Suprapubic skin (tissue), 4 donors: Measurements from ENCODE around the gene EXOC6. TPM values are rescaled to one million over a fixed set of nuclear protein-coding genes. Genes with fewer than 3 reads are reported as not detected.

ENCODE experiments used
- DNase-seq, 2 donors: peaks; one replicate each; pipeline ENCODE4 v3.0.0-alpha.2; 2019; ENCODE audit warnings: low spot score in 2 of 2
- H3K27ac ChIP-seq: fragments of 200-600 bp; sonication (generic); one replicate; pipeline ENCODE4 v1.5.1; 2019
- H3K27me3 ChIP-seq: fragments of 200-600 bp; sonication (generic); one replicate; pipeline ENCODE4 v1.5.1; 2019
- H3K36me3 ChIP-seq: fragments of 200-600 bp; sonication (generic); one replicate; pipeline ENCODE4 v1.5.1; 2019
- H3K4me1 ChIP-seq: fragments of 200-600 bp; sonication (generic); one replicate; pipeline ENCODE4 v1.5.1; 2019
- H3K4me3 ChIP-seq: fragments of 200-600 bp; sonication (generic); one replicate; pipeline ENCODE4 v1.5.1; 2019; ENCODE audit warnings: mild to moderate bottlenecking
- H3K9me3 ChIP-seq: fragments of 200-600 bp; sonication (generic); one replicate; pipeline ENCODE4 v1.5.1; 2019
- CTCF ChIP-seq, 2 donors: fragments of 200-600 bp in 1 of 2; fragments of 450-650 bp in 1 of 2; sonication (generic) in 1 of 2; IDR thresholded peaks; one replicate each; pipeline ENCODE4 v1.5.1; 2016 to 2019; ENCODE audit warnings: antibody characterized with exemption in 2 of 2, mild to moderate bottlenecking in 1 of 2, moderate library complexity in 1 of 2
- EP300 ChIP-seq: sonication (generic); formaldehyde crosslinking; IDR thresholded peaks from one replicate; pipeline ENCODE4 v1.6.1; 2017; ENCODE audit warnings: antibody characterized with exemption
- POLR2A ChIP-seq, 2 donors: fragments of 450-650 bp; IDR thresholded peaks; one replicate each; pipeline ENCODE4 v1.6.1; 2017; ENCODE audit warnings: antibody characterized with exemption in 2 of 2, mild to moderate bottlenecking in 2 of 2, moderate library complexity in 2 of 2
- POLR2AphosphoS5 ChIP-seq, 3 donors: sonication (generic); formaldehyde crosslinking; IDR thresholded peaks; one replicate each; pipeline ENCODE4 v1.6.1; 2017; ENCODE audit warnings: antibody characterized with exemption in 3 of 3
- WGBS: methylation state at CpG from one replicate; pipeline ENCODE4 v1.1.5; 2018; 5-methylcytosine and 5-hydroxymethylcytosine counted together
- total RNA-seq, 4 donors: library from RNA; depleted of rRNA; stranded (reverse); fragments of >200 nt; gene quantifications; one replicate each; pipeline ENCODE4 v1.1.0, GENCODE V29; 2016

EXOC6 gene
- total RNA-seq, 4 donors from 2014 or later = 5.0 to 9.3 (median 8.3) TPM

- Histone ChIP-seq H3K27ac (no peak overlapping the region), H3K4me1 (no peaks in the 10 kb centered on the region), H3K27me3 (no peaks in the 10 kb centered on the region), H3K4me3 (no peak overlapping the region), H3K9me3 (no peaks in the 10 kb centered on the region), H3K36me3 (no peaks in the 10 kb centered on the region)
- no peak for DNase-seq
- 91% methylated on average over 5 of the region's 5 CpGs for WGBS
- TF ChIP-seq POLR2AphosphoS5 (IDR thresholded peaks at IDR 0.05) (no peak), EP300 (no peak), POLR2A (IDR thresholded peaks at IDR 0.05) (no peak), CTCF (IDR thresholded peaks at IDR 0.05) (no peak)
Observed at GRCh38 chr10:93032105-93032808, 183.9 kb downstream of the EXOC6 start.

DNA sequence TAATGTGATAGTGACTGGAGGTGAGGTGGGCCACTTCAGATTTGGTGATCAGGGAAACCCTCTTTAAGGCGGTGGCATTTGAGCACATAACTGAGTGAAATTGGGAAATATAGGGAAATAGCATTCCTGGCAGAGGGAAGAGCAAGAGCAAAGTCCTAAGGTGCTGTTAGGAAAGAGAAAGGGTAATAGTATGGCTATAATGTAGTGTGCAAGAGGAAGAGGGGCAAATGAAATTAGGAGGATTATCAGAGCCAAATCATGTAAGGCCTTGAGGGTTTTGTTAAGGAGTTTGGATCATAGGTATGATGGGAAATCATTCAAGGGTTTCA is 184.5 kb downstream of the EXOC6 start:
- no peak for DNase-seq
- H3K9me3 ChIP-seq = no peaks in the 10 kb centered on the region
- no peak overlapping the region for H3K27ac ChIP-seq
- TF ChIP-seq POLR2AphosphoS5 (IDR thresholded peaks at IDR 0.05) (no peak), CTCF (IDR thresholded peaks at IDR 0.05) (no peak)
- no peaks in the 10 kb centered on the region for H3K4me1 ChIP-seq
- no peaks in the 10 kb centered on the region for H3K36me3 ChIP-seq
- no peaks in the 10 kb centered on the region for H3K27me3 ChIP-seq
- no peak overlapping the region for H3K4me3 ChIP-seq
- WGBS = 94% methylated on average over 1 of the region's 1 CpG

DNA sequence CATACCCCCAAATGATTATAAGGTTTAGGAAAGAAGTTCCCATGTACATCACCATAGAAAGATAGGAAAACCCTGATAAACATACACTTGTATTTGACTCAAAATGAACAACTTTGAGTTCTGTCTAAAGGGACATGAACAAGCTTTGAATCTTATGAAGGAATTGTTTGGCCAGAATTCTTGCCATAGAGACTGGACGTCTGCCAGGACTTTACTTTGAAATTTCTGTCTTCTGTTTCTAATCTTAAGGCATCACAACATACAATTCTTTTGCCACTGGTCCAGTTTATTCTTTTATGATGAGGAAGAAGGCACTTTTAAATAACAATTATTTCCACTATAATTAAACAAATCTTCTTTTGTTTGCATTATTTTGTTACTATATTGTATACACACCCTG is 186.1 kb downstream of the EXOC6 start:
- no peak for DNase-seq
- H3K27me3 ChIP-seq = no peaks in the 10 kb centered on the region
- no peaks in the 10 kb centered on the region for H3K36me3 ChIP-seq
- TF ChIP-seq POLR2AphosphoS5 (IDR thresholded peaks at IDR 0.05) (no peak), CTCF (IDR thresholded peaks at IDR 0.05) (no peak)
- H3K4me1 ChIP-seq = no peaks in the 10 kb centered on the region
- 42% methylated on average over 1 of the region's 1 CpG for WGBS
- no peaks in the 10 kb centered on the region for H3K9me3 ChIP-seq
- H3K27ac ChIP-seq = no peak overlapping the region
- H3K4me3 ChIP-seq = no peak overlapping the region

DNA sequence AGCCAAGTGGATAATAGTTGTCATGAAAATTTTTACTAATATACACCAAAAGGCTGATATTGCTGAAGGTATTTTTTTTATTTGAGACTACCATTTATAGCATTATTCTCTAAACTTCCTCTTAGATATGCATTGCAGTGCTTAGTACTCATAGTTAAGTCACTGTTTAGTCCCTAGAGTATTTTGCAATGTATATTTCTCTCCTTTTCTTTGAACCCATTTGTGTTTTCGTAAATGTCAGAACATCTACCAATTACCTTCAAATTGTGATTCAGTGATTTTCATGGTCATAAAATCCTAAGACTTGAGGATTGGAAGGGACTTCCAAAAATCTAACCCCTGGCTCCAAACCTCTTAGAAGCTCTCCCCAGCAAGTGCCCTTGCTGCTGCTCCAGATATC is 190.8 kb downstream of the EXOC6 start:
- Histone ChIP-seq H3K4me3 (no peak overlapping the region), H3K9me3 (no peaks in the 10 kb centered on the region), H3K27ac (no peak overlapping the region), H3K36me3 (no peaks in the 10 kb centered on the region), H3K27me3 (no peaks in the 10 kb centered on the region), H3K4me1 (no peaks in the 10 kb centered on the region)
- TF ChIP-seq POLR2AphosphoS5 (IDR thresholded peaks at IDR 0.05) (no peak), EP300 (no peak), POLR2A (IDR thresholded peaks at IDR 0.05) (no peak), CTCF (IDR thresholded peaks at IDR 0.05) (no peak)
- no peak for DNase-seq
- WGBS = 97% methylated on average over 1 of the region's 1 CpG

- TF ChIP-seq POLR2A (IDR thresholded peaks at IDR 0.05) (no peak), POLR2AphosphoS5 (IDR thresholded peaks at IDR 0.05) (no peak), EP300 (no peak), CTCF (IDR thresholded peaks at IDR 0.05) (no peak)
- 34% methylated on average over 3 of the region's 3 CpGs for WGBS
- Histone ChIP-seq H3K27me3 (no peaks in the 10 kb centered on the region), H3K4me1 (no peaks in the 10 kb centered on the region), H3K9me3 (no peaks in the 10 kb centered on the region), H3K4me3 (no peak overlapping the region), H3K27ac (no peak overlapping the region), H3K36me3 (no peaks in the 10 kb centered on the region)
- no peak for DNase-seq
Observed at GRCh38 chr10:93039721-93040120, 191.4 kb downstream of the EXOC6 start.
